Measurements from ENCODE around the gene SEMA4D. TPM values are rescaled to one million over a fixed set of nuclear protein-coding genes. Genes with fewer than 3 reads are reported as not detected.

The SEMA4D gene
- polyA plus RNA-seq, 1 donor = 21.1 TPM

GRCh38 chr9:89465726-89466308 lies 32.1 kb downstream of the SEMA4D start:
- DNase-seq (ENCODE audit: low read depth) = no peak

- no peak for DNase-seq (ENCODE audit: low read depth)
Measured at GRCh38 chr9:89465001-89465451, 32.9 kb downstream of the SEMA4D start.

DNA sequence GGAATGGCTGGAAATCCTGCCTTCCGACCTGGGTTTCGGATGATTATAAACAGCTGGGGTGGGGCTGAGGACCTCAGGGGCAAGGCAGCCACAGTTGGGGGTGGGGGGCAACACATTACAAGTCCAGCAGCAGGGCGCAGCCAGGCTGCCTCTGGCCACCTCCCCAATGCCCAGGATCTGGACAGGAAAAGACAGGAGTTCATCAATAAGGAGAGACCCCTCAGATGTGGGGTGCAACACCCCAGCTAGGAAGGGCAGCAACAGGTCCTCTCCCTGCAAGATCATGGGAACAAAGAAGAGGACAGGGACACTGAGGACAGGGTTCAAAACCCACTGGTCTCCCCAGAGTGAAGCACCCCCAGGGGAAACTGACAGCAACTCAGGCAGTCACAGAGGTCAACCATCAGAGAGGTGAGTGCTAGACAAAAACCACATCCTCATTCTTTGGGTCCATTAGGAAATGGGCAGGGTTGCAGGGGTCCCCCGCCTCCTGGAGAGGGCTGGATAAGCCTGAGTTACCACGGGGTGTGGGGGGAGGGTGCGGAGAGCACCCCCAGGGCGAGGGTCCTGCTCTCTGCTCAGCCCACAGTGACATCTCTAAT lies 33.5 kb downstream of the SEMA4D start:
- no peak for DNase-seq (ENCODE audit: low read depth)

DNA sequence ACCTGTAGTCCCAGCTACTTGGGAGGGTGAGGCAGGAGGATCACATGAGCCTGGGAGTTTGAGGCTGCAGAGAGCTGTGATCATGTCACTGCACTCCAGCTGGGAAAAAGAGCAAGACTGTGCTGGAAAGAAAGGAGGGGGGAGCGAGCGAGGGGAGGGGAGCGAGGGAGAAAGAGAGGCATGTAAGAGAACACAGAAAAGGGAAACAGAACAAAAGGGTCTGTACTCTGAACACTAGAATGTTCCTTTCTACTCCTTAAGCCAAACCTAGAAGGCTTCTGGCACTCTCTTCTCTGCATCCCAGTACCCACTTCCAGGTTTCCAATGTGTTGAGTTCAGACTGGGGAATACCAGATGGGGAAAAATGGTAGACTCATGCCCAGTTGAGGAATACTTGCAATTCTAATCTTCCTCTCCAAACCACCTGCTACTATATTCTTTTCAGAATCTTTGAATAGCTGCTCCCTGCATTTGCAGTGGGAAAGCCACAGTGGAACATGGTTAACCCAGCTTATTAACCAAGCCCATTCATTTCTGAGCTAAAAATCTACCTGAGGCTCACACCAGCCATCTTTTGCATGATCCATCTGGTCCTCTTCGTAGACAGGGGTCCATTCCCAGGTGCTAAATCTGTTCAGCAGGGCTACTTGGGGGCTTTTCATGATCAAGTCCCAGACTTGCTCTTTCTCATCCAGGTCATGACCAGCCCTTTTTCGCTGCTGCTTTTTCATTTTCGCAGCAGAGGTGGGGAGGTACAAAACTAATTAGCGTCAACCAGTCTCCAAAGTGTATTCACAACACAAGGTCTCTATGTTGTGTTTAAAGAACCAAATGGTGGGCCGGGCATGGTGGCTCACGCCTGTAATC lies 34.9 kb downstream of the SEMA4D start:
- no peak for DNase-seq (ENCODE audit: low read depth)

DNA sequence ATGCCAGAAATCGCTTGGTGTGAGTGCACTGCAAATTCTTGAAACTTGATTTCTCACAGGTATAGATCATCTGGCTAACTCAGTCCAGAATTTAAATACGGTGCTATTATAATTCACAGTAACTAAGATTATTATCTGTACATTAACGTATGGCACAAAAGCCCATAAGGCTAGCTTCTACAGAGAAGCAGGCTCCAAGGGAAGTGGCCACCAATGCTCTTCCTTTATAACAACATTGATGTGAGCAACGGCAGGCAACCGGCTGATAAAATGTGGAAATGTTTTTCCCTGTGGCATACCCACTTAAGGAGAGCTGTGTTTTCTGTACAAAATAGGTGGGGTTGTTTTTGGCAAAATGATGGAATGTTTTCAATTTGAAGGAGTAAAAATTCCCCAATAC lies 35.7 kb downstream of the SEMA4D start:
- DNase-seq (ENCODE audit: low read depth) = no peak

DNA sequence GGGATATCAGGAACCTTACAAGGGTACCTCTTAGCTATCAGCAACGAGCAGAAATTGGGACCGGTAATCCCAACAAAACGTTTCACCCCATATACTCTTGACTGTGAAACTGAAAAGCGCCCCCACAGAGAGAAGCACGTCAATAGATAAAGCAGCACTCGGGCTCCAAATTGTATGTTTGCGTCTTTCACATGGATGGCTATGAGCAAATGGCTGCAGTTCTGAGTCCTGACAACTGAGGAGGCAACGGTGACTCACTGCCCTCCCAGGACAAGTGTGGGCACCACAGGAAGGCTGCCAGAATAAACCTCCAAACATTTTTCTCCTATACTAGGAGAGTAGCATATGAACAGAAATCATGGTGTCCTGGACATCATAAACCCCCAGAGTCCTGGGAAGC lies 36.6 kb downstream of the SEMA4D start:
- no peak for DNase-seq (ENCODE audit: low read depth)

- DNase-seq (ENCODE audit: low read depth) = no peak
Measured at GRCh38 chr9:89460551-89460950, 37.4 kb downstream of the SEMA4D start.

- no peak for DNase-seq (ENCODE audit: low read depth)
Measured at GRCh38 chr9:89458768-89459496, 39.0 kb downstream of the SEMA4D start.

- DNase-seq (ENCODE audit: low read depth) = no peak
Measured at GRCh38 chr9:89457376-89457855, 40.5 kb downstream of the SEMA4D start.

- no peak for DNase-seq (ENCODE audit: low read depth)
Measured at GRCh38 chr9:89455356-89455824, 42.5 kb downstream of the SEMA4D start.

DNA sequence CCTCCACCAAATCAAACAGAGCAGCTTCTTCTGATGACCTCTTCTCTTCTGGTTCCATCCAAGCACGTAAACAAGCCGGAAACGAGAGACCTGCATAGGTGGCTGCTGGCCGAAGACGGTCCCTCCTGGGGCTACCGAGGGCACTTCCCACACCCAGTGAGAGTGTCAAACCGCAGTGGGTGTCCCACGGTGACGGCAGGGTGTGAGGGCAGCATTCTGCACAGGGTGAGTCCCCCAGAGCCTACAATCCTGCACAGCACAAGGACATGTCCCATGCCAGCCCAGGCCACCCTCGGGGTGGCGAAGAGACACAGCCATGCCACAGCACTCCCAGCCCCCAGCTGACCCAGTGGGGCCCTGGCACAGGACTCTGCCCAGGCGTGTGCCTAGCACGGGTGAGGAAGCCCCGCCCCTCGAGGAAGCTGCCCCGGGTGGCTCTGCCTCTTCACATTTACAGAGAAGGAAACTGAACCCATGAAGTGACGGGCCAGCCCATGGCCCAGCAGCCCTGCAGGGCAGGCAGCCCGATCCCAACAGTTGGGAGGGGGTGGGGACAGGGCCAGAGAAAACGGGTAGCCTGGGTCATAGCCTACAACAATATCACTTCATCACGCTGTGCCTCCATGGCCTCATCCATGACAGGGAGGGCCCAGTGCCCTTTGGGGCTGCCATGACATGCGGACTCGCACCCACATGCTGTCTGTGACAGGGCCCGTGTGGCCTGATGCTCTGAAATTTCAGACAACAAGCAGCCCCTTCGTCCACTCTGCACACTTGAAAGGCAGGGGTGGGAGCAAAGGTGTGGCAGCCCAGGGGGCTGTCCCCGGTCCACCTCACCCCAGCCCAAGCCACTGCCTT lies 43.2 kb downstream of the SEMA4D start:
- DNase-seq (ENCODE audit: low read depth) = no peak

DNA sequence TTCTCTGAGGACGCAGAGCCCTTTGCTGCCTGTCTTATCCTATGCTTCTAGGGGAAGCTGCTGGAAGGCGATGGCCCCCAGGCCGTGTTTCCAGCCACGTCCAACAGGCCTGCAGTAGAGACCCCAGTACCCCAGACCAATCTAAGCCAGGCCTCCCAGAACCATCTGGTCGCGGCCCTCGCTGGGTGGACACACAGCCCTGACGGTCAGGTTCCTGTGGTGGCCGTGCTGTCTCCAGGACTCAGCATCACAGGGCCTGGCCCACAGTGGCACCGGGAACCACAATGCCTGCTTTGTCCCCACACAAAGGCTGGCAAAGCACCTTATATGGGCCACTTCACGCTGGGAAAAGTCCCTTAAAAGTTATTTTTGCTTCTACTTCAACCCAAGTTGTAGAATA lies 44.5 kb downstream of the SEMA4D start:
- DNase-seq (ENCODE audit: low read depth) = no peak

DNA sequence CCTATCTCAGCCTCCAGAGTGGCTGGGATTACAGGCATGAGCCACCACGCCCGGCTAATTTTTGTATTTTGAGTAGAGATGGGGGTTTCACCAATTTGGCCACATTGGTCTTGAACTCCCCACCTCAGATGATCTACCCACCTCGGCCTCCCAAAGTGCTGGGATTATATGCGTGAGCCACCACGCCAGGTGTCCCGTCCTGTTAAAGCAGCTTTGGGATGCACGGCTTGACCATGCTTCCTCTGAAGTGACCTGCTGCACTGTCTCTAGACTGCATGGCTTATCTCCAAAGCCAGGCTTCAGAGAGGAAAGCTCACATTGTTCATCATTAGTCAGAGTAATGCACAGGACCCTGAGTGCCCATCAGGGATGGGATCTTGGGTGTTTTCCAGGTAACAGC lies 45.4 kb downstream of the SEMA4D start:
- no peak for DNase-seq (ENCODE audit: low read depth)

- DNase-seq (ENCODE audit: low read depth) = no peak
Measured at GRCh38 chr9:89450213-89450612, 47.7 kb downstream of the SEMA4D start.

DNA sequence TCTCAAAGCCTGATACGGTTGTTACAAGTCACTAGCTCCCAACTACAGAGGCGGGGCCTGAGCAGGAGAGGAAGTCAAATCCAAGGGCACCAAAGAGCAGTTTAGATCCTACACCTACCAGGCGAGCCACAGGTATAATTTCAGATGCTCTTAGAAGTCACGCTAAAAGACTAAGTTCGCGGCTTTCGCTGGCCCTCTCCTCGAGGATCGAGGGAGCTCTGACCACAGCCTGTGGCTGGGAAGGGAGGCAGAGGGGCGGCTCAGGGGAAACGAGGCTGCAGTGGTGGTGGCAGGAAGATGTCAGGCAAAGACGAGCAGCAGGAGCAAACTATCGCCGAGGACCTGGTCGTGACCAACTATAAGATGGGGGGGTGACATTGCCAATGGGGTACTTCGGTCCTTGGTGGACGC lies 48.6 kb downstream of the SEMA4D start:
- no peak for DNase-seq (ENCODE audit: low read depth)

- no peak for DNase-seq (ENCODE audit: low read depth)
Measured at GRCh38 chr9:89448821-89449220, 49.1 kb downstream of the SEMA4D start.

GRCh38 chr9:89448381-89448780 lies 49.5 kb downstream of the SEMA4D start:
- no peak for DNase-seq (ENCODE audit: low read depth)

- no peak for DNase-seq (ENCODE audit: low read depth)
Measured at GRCh38 chr9:89447416-89447815, 50.5 kb downstream of the SEMA4D start.

GRCh38 chr9:89446961-89447310 lies 51.0 kb downstream of the SEMA4D start:
- DNase-seq (ENCODE audit: low read depth) = no peak

DNA sequence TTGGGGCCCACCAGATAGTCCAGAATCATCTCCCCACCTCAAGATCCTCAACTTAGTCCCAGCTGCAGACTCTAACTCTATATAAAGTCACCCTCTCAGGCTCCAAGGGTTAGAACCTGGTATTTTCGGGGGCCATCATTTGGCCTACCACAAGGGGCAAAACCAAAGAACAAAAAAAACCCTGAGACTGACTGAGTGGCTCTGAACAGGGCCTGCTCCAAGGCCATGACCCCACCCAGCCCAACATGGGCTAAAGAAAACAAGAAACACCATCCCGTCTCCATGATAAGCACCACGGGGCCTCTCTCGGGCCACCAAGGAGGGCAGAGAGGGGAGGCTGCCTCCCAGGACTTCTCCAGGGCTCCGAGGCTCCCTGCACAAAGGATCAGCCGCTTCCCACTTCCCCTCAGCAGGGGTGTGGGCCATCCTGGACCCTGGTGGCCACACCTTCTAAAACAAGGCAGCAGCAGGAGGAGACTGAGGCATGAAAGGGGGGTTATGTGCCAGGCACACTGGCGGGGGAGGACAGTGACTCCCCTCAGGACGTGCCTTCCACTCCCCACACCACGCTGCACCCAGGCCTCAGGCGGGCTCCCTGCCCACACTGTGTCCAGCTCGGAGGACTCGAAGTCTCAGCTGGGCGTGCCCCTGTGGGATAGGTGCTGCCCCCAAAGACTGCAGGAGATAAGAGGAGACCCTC lies 51.5 kb downstream of the SEMA4D start:
- no peak for DNase-seq (ENCODE audit: low read depth)

Data from forelimb muscle (tissue), 1 donor.